ENCODE measurements around the gene DYNLRB1.
"Not testable (repeated sequence)": the region's sequence is repeated elsewhere in the genome, so short reads cannot be mapped to it uniquely, and the experiment has no call there.

The DYNLRB1 gene

DNA sequence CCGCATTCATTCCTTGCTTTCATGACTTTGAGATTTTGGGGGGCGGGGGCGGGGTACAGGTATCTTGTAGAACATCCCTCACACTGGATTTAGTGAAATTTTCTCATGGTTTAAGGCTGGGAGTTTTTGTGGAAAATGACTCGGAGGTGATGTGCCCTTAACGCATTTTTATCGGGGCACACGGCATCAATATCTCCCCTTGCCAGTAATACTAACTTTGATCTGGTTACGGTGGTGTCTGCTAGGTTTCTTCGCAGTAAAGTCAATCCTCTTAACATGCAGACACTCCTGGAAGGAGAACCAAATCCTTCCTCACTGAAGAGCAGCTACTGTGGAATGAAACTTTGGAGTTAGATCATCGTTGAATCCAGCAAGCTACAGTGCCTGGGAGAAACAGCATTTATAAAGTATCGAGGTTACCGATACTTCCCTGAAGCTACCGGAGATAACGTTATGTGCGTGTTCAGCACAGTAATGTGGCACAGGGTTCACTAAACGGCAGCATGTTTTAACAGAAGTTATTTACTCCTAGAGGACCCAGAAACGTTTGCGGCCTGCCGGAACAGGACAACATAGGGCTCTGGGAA lies 1.2 kb upstream of the DYNLRB1 start:
- H3K36me3 ChIP-seq (ENCODE audit: control insufficient read depth, insufficient read depth, low read length): no peaks in the 10 kb centered on the region; the same call in 1 of the 2 replicates
- no peak for TF ChIP-seq CTCF (IDR thresholded peaks at IDR 0.05; ENCODE audit: insufficient read depth, low read length, poor library complexity, severe bottlenecking)
- H3K27me3 ChIP-seq (replicated peaks; ENCODE audit: control insufficient read depth, insufficient read depth, low read length): no peaks in the 10 kb centered on the region
- DNase-seq (ENCODE audit: extremely low read depth, insufficient read length): no peak
- peak overlapping the region; percentile 91 for H3K4me3 ChIP-seq (replicated peaks; ENCODE audit: low read depth, low read length)

DNA sequence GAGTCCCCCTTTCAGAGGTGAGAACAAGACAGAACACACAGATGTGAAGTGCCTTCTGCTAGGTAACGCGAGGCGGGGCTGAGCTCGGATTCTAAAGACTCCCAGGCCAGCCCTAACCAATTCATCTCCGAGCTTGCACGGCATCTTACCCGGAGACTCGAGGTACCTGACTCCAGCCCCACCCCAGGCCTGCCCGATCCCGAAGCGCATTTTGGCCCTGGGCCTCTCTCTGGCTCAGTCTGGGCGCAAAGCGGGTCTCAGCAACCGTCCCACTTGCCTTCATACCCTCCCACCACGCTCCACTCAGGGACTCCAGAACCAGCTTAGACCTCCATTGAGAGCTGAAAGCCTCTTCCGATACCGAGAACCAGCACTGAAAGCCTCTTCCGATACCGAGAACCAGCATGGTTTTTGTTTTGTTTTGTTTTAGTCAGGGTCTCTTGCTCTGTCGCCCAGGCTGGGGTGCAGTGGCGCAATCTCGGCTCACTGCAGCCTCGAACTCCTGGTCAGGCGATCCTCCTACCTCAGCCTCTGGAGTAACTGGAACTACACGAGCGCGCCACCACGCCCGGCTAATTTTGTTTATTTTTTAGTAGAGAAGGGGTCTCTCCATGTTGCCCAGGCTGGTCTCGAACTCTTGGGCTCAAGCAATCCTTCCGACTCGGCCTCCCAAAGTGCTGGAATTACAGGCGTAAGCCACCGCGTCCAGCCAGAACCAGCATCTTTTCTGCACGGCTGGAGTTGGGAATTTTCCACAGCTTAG lies 557 bp upstream of the DYNLRB1 start:
- Histone ChIP-seq H3K36me3 (ENCODE audit: control insufficient read depth, insufficient read depth, low read length) (no peaks in the 10 kb centered on the region; the same call in 1 of the 2 replicates), H3K27me3 (replicated peaks; ENCODE audit: control insufficient read depth, insufficient read depth, low read length) (no peaks in the 10 kb centered on the region), H3K4me3 (replicated peaks; ENCODE audit: low read depth, low read length) (peak overlapping the region; percentile 91)
- no peak for TF ChIP-seq CTCF (IDR thresholded peaks at IDR 0.05; ENCODE audit: insufficient read depth, low read length, poor library complexity, severe bottlenecking)
- peak; percentile 83 for DNase-seq (ENCODE audit: extremely low read depth, insufficient read length)

- Histone ChIP-seq H3K36me3 (ENCODE audit: control insufficient read depth, insufficient read depth, low read length) (no peaks in the 10 kb centered on the region; the same call in 1 of the 2 replicates), H3K27me3 (replicated peaks; ENCODE audit: control insufficient read depth, insufficient read depth, low read length) (no peaks in the 10 kb centered on the region), H3K4me3 (replicated peaks; ENCODE audit: low read depth, low read length) (peak overlapping the region; percentile 91)
- DNase-seq (ENCODE audit: extremely low read depth, insufficient read length): no peak
- TF ChIP-seq CTCF (IDR thresholded peaks at IDR 0.05; ENCODE audit: insufficient read depth, low read length, poor library complexity, severe bottlenecking): no peak
Observed at GRCh38 chr20:34517114-34517505, 888 bp downstream of the DYNLRB1 start.

DNA sequence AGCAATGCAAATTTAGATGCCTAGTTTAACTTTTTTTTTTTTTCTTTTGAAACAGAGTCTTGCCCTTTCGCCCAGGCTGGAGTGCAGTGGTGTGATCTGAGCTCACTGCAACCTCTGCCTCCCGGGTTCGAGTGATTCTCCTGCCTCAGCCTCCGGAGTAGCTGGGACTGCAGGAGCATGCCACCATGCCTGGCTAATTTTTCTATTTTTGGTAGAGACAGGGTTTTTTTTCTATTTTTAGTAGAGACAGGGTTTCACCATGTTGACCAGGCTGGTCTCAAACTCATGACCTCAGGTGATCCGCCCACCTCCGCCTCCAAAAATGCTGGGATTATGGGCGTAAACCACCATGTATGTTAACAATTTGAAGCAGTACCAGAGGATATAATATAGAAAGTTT lies 2.6 kb downstream of the DYNLRB1 start:
- H3K36me3 ChIP-seq (ENCODE audit: control insufficient read depth, insufficient read depth, low read length); H3K27me3 ChIP-seq (replicated peaks; ENCODE audit: control insufficient read depth, insufficient read depth, low read length); H3K4me3 ChIP-seq (replicated peaks; ENCODE audit: low read depth, low read length); DNase-seq (ENCODE audit: extremely low read depth, insufficient read length): not testable (repeated sequence)

GRCh38 chr20:34519841-34520240 lies 3.6 kb downstream of the DYNLRB1 start:
- not testable (repeated sequence) for DNase-seq (ENCODE audit: extremely low read depth, insufficient read length); H3K27me3 ChIP-seq (replicated peaks; ENCODE audit: control insufficient read depth, insufficient read depth, low read length); H3K4me3 ChIP-seq (replicated peaks; ENCODE audit: low read depth, low read length); H3K36me3 ChIP-seq (ENCODE audit: control insufficient read depth, insufficient read depth, low read length)

DNA sequence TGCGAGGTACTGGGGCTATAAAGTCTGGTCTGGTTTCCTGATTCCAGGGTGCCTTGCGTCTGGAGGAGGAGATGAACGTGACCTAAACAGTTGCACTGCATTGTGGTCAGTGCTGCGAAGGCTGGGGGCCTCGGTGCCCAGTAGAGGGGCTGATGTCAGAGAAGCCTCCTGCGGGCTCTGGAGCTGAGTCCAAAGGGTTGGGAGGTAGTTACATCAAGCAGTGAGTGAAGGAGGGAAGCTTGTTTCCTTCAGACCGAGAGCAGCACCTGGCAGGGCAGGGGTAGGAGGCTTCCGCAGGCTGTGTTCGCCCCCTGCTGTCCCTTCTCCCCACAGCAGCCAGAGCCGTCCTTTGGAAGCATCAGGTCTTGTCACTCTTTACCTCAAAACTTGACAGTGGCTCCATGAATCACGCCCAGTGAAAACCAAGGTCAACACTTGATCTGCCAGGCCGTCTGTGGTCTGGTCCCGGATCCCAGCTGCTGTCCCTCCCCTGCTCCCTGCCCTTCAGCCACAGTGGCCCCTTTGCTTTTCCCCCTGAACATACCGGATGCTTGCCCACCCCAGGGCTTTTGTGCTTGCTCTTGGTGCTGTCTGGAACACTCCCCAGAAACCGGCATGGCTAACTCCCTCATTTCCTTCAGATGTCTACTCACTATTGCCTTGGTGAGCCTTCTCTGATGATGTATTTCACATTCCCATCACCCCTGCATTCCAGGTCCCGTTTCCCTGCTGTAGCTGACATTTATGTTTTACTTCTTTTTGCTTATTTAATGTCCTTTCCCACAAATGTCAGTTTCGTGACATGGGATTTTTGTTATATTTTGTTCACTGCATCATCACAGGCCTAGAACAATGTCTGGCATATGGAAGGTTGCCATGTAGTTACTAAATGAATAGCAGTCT lies 7.0 kb downstream of the DYNLRB1 start:
- H3K36me3 ChIP-seq (ENCODE audit: control insufficient read depth, insufficient read depth, low read length): peaks cover 13% of the 10 kb centered on the region
- H3K27me3 ChIP-seq (replicated peaks; ENCODE audit: control insufficient read depth, insufficient read depth, low read length): no peaks in the 10 kb centered on the region
- peak; percentile 70 for TF ChIP-seq CTCF (IDR thresholded peaks at IDR 0.05; ENCODE audit: insufficient read depth, low read length, poor library complexity, severe bottlenecking)
- H3K4me3 ChIP-seq (replicated peaks; ENCODE audit: low read depth, low read length): no peak overlapping the region
- peak; percentile 60 for DNase-seq (ENCODE audit: extremely low read depth, insufficient read length)
